Endothelial cell of hepatic sinusoid (primary cell): Measurements from ENCODE around the gene TACC3.

Experiments used
- in situ Hi-C: cut with HindIII; loops from 2 replicates; pipeline ENCODE4 v1.10.0; 2017; ENCODE audit warnings: low sequenced_read_pairs

Gene TACC3

GRCh38 chr4:1756893-1757779 lies 35.8 kb downstream of the TACC3 start:
- in situ Hi-C loops: loop anchor here (10.0 kb wide), 1 partner anchor 68 kb away; no protein-coding TSS in a partner anchor

GRCh38 chr4:1757836-1758235 lies 36.5 kb downstream of the TACC3 start:
- in situ Hi-C loops: loop anchor here (10.0 kb wide), 1 partner anchor 67 kb away; no protein-coding TSS in a partner anchor

GRCh38 chr4:1758306-1759121 lies 37.2 kb downstream of the TACC3 start:
- in situ Hi-C loops: loop anchor here (10.0 kb wide), 1 partner anchor 66 kb away; no protein-coding TSS in a partner anchor

GRCh38 chr4:1759170-1759817 lies 38.0 kb downstream of the TACC3 start:
- in situ Hi-C loops: loop anchor here (10.0 kb wide), 1 partner anchor 66 kb away; no protein-coding TSS in a partner anchor

GRCh38 chr4:1759818-1760223 lies 38.5 kb downstream of the TACC3 start:
- in situ Hi-C loops: loop anchor here (10.0 kb wide), 1 partner anchor 65 kb away; no protein-coding TSS in a partner anchor

- in situ Hi-C loops: no loop called here
These were observed 39.3 kb downstream of the TACC3 start for GRCh38 chr4:1760521-1761071.

- in situ Hi-C loops: no loop called here
These were observed 39.9 kb downstream of the TACC3 start for GRCh38 chr4:1761130-1761689.

GRCh38 chr4:1762264-1763010 lies 41.1 kb downstream of the TACC3 start:
- in situ Hi-C loops: no loop called here

- in situ Hi-C loops: no loop called here
These were observed 41.8 kb downstream of the TACC3 start for GRCh38 chr4:1763070-1763549.

GRCh38 chr4:1763550-1764080 lies 42.3 kb downstream of the TACC3 start:
- in situ Hi-C loops: no loop called here

- in situ Hi-C loops: no loop called here
These were observed 43.3 kb downstream of the TACC3 start for GRCh38 chr4:1764670-1765069.

GRCh38 chr4:1765409-1766072 lies 44.2 kb downstream of the TACC3 start:
- in situ Hi-C loops: no loop called here

GRCh38 chr4:1766106-1767060 lies 45.1 kb downstream of the TACC3 start:
- in situ Hi-C loops: no loop called here

- in situ Hi-C loops: no loop called here
These were observed 45.9 kb downstream of the TACC3 start for GRCh38 chr4:1767061-1767769.

- in situ Hi-C loops: no loop called here
These were observed 46.5 kb downstream of the TACC3 start for GRCh38 chr4:1767770-1768366.

GRCh38 chr4:1768367-1769034 lies 47.2 kb downstream of the TACC3 start:
- in situ Hi-C loops: no loop called here
